Amniotic stem cell (primary cell): ENCODE data around the gene SCNN1B.
"Not testable (repeated sequence)": the region's sequence is repeated elsewhere in the genome, so short reads cannot be mapped to it uniquely, and the experiment has no call there.

ENCODE experiments used
- DNase-seq: peaks from one replicate; lab custom pipeline; 2025; lab: John Stamatoyannopoulos, UW

The SCNN1B gene

DNA sequence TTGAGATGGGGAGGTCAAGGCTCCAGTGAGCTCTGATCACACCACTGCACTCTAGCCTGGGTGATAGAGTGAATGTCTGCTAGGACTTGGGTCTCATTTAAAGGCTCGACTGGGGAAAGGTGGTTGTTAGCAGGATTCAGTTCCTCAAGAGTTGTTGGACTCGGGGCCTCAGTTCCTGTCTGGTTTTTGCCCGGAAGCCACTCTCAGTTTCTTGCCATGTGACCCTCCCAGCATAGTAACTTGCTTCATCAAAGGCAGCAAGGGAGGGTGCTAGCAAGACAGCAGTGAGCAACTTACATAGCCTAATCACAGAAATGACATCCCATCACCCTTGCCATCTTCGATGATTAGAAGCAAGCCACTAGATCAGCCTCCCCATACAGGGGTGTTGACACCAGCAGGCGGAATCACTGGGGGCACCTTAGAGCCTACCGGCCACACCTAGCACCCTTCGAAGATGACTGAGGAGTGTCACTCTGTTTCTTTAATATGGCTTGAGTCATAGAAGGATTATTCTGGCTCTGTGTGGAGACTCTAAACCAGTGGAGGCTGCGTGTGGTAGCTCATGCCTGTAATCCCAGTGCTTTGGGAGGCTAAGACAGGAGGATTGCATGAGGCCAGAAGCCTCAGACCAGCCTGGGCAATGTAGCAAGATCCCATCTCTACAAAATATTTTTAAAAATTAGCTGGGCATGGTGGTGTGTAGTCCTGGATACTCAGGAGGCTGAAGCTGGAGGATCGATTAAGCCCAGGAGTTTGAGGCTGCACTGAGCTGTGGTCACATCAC, 13.2 kb upstream of the SCNN1B start:
- DNase-seq: no peak

DNA sequence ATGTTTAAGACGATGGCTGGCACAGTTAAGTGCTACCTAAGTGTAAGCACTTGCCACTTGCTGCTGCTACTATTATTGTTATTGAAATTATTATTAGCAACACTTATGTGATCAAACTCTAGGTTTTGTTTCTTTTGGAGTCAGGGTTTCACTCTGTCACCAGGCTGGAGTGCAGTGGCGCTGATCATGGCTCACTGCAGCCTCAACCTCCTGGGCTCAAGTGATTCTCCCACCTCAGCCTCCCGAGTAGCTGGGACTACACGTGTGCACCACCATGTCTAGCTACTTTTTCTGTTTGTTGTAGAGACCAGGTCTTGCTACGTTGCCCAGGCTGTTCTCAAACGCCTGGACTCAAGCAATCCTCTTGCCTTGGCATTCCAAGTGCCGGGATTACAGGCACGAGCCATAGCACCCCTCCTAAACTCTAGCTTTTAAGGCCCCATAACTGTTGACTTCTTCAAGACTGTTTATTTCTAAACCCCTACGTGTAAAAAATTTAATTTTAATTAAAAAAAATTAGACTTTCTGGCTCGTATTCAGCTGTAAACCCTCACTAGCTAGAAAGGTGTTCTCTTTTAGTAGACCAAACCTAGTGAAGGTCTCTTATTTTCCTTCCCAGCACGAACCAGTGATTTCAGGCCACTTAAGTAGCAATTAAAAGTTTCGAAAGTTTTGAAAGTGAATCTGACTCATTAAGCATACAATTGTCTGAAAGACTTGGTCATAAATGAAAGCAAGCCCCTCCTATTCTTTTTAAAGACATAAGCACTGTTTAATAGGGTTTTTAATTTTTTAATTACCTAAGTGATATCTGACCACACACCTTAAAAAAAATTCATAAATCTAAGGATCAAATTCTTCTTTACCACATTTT, 11.7 kb upstream of the SCNN1B start:
- no peak for DNase-seq

DNA sequence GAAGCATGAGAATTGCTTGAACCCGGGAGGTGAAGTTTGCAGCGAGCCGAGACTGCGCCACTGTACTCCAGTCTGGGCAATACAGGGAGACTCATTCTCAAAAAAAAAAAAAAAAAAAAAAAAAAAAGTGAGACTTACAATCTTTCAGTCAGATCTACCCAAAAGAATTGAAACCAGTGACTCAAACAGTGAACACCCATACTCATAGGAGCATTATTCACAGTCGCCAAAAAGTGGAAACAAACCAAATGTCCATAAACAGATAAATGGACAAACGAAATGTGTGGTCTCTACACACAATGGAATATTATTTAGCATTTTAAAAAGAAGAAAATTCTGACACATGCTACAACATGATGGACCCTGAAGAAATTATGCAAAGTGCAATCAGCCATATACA, 9.1 kb upstream of the SCNN1B start:
- no peak for DNase-seq

DNA sequence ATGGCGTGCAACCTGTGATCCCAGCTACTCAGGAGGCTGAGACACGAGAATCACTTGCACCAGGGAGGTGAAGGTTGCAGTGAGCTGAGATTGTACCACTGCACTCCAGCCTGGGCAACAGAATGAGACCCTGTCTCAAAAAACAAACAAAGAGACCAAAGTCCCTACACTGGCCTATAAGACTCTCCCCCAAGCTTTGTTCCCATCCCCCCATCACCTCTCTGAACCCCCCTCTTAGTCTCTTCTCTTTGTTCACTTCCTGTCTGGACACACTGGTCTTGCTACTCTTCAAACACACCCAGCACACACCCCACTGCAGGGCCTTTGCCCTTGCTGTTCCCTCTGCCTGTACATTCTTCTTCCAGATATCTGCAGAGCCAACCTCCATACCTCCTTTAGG, 7.8 kb upstream of the SCNN1B start:
- no peak for DNase-seq

DNA sequence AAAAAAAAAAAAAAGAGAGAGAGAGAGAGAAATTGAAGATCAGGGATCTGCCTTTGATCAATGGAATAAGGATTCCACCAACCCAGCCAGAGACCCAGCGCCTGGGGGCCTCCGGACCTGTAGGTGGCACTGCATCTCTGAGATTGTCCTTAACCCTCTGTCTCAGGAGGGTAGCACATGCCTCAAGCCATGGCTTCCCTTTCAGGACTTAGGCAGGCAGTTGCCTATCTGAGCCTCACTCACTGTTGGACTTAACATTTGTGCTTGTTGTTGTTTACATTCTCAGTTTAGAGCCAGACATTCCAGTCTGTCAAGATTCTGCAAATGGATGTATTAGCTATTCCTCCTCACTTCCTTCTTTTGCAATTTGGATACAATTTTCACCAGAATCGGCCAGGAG, 5.1 kb upstream of the SCNN1B start:
- no peak for DNase-seq

DNA sequence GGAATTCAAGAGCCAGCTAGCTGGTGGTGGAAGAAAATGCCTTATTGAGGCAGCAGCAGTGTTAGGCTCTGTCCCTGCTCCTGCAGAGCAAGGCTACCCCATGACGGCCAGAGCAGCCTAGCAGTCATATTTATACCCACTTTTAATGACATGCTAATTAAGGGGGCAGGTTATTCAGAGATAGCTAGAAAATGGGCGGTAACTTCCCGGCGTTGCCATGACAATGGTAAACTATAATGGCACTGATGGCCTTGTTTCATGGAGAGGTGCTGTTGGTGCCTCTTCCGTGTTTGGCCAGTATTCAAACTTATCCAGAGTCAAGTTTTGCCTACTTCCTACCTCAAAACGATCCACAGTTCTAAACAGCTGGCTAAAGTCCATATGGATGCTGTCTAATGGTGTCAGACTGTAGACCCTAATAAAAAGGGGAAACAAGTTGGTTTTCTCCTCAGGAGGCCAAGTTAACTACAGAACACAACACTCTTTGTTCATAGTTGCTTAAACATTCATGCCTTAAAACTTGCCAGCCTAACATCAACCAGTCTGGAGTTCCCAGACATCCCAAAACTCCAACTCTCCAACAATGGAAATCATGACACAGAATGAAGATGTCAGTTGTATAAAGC, 3.7 kb upstream of the SCNN1B start:
- DNase-seq: no peak

DNA sequence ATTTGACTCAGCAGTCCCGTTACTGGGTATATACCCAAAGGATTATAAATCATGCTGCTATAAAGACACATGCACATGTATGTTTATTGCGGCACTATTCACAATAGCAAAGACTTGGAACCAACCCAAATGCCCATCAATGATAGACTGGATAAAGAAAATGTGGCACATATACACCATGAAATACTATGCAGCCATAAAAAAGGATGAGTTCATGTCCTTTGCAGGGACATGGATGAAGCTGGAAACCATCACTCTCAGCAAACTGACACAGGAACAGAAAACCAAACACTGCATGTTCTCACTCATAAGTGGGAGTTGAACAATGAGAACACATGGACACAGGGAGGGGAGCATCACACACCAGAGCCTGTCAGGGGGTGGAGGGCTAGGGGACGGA, 2.3 kb upstream of the SCNN1B start:
- DNase-seq: not testable (repeated sequence)

DNA sequence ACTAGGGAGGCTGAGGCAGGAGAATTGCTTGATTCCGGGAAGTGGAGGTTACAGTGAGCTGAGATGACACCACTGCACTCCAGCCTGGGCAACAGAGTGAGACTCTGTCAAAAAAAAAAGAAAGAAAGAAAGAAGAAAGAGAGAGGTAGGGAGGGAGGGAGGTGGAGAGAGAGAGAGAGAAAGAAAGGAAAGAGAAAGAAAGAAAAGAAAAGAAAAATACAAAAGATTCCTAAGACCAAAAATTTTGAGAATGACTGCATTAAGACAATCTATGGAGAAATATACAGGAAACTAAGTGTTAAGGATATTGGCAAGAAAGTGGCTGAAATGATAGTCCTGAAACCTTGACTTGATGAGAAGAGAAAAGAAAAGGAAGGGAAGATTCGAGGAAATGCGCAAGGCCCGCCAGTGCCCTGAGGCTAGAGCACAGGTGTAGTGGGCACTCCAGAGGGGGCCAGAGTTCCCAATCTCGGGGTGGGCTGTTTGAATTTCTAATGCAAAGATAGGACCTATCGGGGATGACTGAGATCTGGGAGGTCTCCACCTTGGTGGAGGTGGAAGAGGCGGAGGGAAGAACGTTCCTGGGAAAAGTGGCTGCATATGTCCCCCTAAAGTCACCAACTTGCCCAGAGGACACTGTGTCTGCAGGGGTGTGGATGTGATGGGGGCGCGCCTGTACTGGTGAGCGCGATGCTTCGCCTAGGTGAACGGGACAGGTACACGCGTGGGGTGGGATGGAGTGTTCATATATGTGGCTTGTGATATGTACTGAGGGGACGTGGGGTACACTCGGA, 654 bp upstream of the SCNN1B start:
- no peak for DNase-seq

DNA sequence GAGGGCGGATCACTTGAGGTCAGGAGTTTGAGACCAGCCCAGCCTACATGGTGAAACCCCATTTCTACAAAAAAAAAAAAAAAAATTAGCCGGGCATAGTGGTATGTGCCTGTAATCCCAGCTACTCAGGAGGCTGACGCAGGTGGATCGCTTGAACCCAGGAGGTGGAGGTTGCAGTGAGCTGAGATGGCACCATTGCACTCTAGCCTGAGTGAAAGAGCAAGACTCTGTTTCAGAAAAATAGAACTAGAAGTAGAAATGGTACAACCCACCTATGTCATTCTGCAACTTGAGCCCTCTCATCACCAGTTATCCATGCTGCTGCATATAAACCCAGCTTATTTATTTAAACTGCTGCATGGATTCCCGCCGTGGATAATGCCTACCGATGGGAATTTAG, 1.6 kb downstream of the SCNN1B start:
- no peak for DNase-seq

DNA sequence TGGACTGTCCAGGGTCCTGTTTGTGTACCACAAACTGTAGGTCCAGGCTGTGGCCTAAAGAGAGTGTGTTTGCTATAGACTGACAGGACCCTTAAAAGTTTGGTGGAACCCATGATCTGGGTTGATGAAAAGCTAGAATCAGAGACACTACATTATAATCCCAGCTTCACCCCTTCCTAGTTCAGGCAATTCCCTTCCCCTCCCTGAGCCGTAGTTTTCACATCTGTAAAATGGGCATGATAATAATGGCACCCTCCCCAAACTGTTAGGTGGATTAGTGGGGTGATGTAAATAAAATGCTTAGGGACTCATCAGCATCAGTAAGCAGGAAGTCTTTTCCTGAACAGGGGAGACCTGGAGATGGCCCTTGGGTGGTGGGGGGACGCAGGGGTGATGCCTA, 2.5 kb downstream of the SCNN1B start:
- no peak for DNase-seq

DNA sequence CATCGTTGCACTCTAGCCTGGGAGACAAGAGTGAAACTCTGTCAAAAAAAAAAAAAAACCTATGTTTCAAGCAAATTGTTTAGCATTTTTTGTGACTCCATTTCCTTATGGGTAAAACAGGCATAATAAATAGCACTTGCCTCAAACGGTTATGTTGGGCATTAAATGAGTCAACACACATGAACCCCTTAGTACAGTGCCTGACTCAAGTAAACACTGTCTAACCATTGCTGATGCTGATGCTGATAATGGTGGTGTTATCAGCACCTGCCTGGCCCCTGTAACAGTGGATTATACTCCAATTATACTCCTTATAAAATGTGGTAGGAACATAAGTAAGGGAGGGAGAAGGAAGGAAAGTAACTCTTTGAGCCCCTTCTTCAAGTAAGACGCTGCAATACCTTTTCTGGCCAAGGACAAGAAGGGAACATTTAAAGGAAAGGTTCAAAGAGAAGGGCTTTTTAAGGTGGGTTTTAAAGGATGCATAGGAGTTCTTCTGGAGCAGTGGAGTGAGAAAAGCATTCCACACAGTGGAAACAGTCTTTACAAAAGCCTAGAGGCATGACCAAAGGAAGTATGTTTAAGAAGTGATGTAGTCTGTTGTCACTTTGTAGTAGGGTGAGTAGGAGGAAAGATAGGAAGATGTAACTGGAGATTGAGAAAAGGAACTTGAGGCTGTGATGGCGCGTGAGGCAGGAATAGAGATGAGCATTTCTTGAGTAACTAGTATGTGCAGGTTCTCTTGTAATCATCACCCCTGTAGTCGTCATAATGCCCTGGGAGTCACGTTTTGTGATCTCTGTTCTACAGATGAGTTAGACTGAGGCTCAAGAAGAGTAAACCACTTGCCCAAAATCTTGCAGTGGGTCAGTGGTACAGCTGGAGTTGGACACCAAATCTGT, 4.3 kb downstream of the SCNN1B start:
- DNase-seq: no peak

DNA sequence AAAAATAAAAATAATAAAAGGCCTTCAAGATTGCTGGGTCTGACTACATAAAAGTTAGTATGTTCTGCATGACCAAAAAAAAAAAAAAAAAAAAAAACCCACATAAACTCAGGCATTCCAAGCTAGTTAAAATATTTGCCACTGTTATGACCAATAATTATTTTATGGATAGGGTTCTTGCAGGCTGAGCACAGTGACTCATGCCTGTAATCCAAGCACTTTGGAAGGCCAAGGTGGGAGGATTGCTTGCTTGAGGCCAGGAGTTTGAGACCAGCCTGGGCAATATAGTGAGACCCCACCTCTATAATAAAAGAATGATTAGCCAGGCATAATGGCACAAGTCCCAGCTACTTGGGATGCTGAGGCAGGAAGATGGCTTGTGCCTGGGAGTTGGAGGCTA, 8.1 kb downstream of the SCNN1B start:
- no peak for DNase-seq

DNA sequence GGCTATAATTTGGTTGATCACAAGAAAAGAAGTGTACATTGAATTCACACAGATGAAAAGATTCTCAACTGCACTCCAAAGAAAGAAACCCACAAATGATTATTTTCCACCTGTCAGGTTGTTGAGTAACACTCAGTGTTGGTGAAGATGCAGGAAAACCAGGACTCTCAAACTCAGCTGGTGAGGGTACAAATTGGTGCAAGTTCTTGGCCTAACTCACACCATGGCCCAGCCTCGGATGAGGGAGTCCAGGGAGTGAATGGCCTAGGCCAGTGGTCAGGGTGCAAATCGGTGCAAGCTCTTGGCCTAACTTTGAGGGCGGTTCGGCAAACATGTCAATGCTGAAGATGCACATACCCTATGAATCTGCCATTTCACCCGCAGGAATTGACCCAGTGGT, 8.6 kb downstream of the SCNN1B start:
- no peak for DNase-seq

DNA sequence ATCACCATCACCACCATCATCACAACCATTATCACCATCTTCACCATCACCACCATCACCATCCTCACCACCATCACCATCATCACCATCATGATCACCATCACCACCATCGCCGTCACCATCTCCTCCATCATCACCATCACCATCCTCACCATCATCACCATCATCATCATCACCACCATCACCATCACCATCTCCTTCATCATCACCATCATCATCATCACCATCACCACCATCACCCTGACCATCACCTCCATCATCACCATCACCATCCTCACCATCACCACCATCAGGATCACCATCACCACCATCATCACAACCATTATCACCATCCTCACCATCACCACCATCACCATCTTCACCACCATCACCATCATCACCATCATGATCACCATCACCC, 14.1 kb downstream of the SCNN1B start:
- DNase-seq: no peak

DNA sequence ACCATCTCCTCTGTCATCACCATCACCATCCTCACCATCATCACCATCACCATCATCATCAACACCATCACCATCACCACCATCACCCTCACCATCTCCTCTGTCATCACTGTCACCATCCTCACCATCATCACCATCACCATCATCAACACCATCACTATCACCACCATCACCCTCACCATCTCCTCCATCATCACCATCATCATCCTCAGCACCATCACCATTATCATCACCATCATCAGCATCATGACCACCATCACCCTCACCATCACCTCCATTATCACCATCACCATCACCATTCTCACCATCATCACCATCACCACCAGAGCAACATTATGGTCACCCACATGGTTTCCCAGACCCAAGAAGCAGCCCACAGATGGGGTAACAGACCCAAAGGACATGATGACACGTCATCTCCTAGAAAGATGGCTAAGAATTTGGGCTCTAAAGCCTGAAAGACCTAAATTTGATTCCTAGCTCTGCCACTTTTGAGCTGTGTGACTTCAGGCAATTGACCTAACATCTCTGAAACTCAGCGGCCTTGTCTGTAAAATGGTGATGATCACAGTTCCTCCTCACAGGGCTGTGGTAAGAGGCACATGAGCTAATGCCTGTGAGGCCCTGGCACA, 14.6 kb downstream of the SCNN1B start:
- no peak for DNase-seq

DNA sequence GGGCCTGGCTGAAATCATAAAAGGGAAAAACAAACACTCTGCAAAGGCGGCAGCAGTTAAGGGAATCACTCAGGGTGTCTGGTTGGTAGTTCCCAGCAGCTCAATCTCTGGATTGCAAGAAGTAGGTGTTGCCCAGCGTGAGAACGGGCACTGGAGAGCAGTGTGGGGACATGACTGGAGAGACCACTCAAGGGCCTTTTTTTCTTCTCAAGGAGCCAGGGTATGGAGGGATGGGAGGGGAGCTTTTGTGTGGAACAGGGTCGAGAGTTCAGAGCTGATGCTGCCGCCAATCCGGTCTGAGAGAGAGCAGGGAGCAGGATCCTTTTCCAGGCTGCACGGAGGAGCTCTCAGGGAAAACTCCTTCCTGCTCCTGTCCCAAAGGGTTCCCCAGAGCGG, 15.2 kb downstream of the SCNN1B start:
- no peak for DNase-seq

DNA sequence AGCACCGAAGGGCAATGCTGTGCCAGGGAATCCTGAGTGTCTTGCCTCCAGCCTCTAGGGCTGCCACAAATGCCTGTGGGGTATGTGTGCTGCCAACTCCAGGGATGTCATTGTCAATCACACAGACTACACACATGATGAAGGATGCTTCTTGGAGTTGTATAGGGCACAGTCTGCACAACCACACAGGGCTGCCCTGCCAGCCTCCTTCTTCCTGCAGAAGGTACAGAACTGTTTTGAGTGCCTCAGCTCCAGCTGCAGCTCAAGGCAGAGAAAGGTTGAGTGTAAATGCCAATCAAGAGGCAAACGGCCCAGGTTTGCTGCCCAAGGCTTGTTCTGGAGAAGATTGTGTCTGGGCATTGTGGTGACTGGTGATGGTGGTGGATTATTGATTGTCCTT, 15.6 kb downstream of the SCNN1B start:
- no peak for DNase-seq

DNA sequence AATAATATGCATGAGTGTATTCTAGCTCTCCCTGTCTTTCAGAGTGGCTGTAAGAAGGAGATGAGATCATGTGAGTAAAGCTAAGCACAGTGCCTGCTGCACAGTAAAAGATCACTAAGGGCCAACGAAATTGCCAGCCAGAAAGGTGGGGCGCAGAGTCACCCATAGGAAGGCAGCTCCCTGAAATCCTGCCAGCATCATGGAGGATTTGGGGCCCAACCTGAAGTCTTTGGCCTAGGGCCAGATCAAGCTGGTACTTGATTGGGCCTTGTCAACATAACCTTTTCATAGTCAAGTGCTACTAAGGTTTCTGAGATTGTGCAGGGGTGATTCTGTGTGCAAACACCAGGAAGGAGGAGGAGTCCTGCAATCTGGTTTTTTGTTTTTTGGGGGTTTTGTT, 16.5 kb downstream of the SCNN1B start:
- no peak for DNase-seq

DNA sequence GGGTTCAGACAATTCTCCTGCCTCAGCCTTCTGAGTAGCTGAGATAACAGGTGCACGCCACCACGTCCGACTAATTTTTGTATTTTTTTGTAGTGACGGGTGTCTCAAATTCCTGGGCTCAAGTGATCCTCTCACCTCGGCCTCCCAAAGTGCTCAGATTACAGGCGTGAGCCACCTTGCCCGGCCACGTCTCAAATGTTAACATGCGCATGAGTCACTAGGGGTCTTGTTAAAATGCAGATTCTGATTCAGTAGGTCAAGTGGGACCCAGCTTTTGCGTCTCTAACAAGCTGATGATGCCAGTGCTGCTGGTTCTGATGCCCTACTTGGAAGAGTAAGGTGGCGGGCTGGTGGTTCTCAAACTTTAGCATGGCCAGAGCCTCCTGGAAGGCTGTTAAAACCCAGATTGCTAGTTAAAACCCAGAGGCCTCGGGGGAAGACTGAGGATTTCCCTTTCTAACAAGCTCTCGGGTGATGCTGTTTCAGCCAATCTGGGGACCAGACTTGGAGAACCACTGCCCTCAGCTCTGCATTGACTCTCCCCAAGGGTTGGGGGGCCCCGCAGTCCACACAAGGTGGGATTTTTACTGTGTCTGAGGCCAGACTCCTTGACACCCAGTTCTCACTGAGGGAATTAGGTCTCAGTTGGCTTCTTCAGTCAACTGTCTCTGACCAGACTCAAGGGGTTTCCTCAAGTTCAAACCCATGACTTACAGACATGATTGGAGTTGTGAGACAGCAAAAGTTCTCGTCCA, 17.9 kb downstream of the SCNN1B start:
- no peak for DNase-seq

DNA sequence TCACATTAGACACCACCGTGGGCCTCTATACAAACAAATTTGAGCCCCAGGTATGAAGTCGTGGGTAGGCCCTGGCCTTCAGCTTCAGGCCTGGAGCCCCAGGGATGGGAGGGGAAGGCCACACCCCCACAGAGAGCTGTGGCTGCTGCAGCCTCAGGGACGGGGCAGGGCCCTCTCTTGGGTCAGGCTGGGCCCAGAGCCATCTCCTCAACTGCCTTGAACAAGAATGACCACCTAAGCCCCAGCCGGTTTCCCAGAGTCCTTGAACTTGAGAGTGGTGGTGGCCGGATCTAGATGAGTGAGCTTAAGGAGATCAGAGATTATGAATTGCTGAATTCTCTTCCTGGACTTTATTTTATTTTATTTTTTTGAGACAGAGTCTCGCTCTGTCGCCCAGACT, 18.6 kb downstream of the SCNN1B start:
- DNase-seq: no peak
